OCI-LY7 (cell line): ENCODE measurements around the gene POLR2E. TPM values are rescaled to one million over a fixed set of nuclear protein-coding genes. Genes with fewer than 3 reads are reported as not detected.

ENCODE experiments used
- BruUV-seq: library from RNA; stranded (reverse); fragments of 400-500 nt; replicated peaks from 2 replicates; lab custom pipeline; 2021; lab: Mats Ljungman, UMichigan
- CTCF ChIA-PET: fragments of 300-600 bp; sonication (Branson Sonifier 250); formaldehyde crosslinking; loops from one replicate; lab custom pipeline; 2022; ENCODE audit warnings: antibody characterized with exemption; ENCODE audit not compliant: unreplicated experiment; lab: Charles Lee
- POLR2A ChIA-PET: fragments of 300-600 bp; sonication (Branson Sonifier 250); formaldehyde crosslinking; loops from one replicate; lab custom pipeline; 2022; ENCODE audit warnings: antibody characterized with exemption; lab: Charles Lee
- DNase-seq: peaks from one replicate; pipeline ENCODE4 v3.0.0-alpha.2; 2015; ENCODE audit warnings: low spot score
- H2AFZ ChIP-seq: fragments of 200-600 bp; sonication (generic), shearing (Covaris generic); 2 replicates; pipeline ENCODE4 v1.6.1; 2014; ENCODE audit warnings: mild to moderate bottlenecking, antibody characterized with exemption, low read length, moderate library complexity
- H3K27ac ChIP-seq: fragments of 200-600 bp; sonication (generic); 2 replicates; pipeline ENCODE4 v1.5.1; 2014; ENCODE audit warnings: mixed run types, low read depth, mild to moderate bottlenecking, moderate library complexity, low read length, inconsistent platforms; ENCODE audit not compliant: poor library complexity, severe bottlenecking
- H3K36me3 ChIP-seq: fragments of 200-600 bp; sonication (generic); 2 replicates; pipeline ENCODE4 v1.6.1; 2014; ENCODE audit warnings: mild to moderate bottlenecking, antibody characterized with exemption, low read length, moderate library complexity, mixed read lengths; ENCODE audit not compliant: insufficient read depth
- H3K4me1 ChIP-seq: fragments of 200-600 bp; sonication (generic); 2 replicates; pipeline ENCODE4 v1.5.1; 2014; ENCODE audit warnings: mild to moderate bottlenecking, low read length; ENCODE audit not compliant: insufficient read depth, poor library complexity, severe bottlenecking
- H3K4me2 ChIP-seq: fragments of 200-600 bp; sonication (generic); 2 replicates; pipeline ENCODE4 v1.6.1; 2014; ENCODE audit warnings: mild to moderate bottlenecking, low read length
- H3K4me3 ChIP-seq: fragments of 200-600 bp; sonication (generic); 2 replicates; pipeline ENCODE4 v1.5.1; 2014; ENCODE audit warnings: mild to moderate bottlenecking, low read depth, low read length; ENCODE audit not compliant: poor library complexity, severe bottlenecking
- H3K79me2 ChIP-seq: fragments of 200-600 bp; sonication (generic); 2 replicates; pipeline ENCODE4 v1.6.1; 2016; ENCODE audit warnings: low read depth, mild to moderate bottlenecking, low read length, moderate library complexity, mixed read lengths; ENCODE audit not compliant: insufficient read depth
- H3K9me2 ChIP-seq: fragments of 200-600 bp; sonication (generic); 2 replicates; pipeline ENCODE4 v1.6.1; 2016; ENCODE audit warnings: mild to moderate bottlenecking, low read length, mixed read lengths; ENCODE audit not compliant: insufficient read depth
- H3K9me3 ChIP-seq: fragments of 200-600 bp; sonication (generic); 2 replicates; pipeline ENCODE4 v1.6.1; 2014; ENCODE audit warnings: mild to moderate bottlenecking, mixed run types, low read length, mixed read lengths
- H4K20me1 ChIP-seq: fragments of 200-600 bp; sonication (generic); 2 replicates; pipeline ENCODE4 v1.6.1; 2014; ENCODE audit warnings: mild to moderate bottlenecking, antibody characterized with exemption, low read length, moderate library complexity, mixed read lengths; ENCODE audit not compliant: insufficient read depth
- CTCF ChIP-seq: fragments of 200-600 bp; sonication (generic); conservative IDR thresholded peaks from 2 replicates; pipeline ENCODE4 v1.5.1; 2014; ENCODE audit warnings: mild to moderate bottlenecking, antibody characterized with exemption, low read length, moderate library complexity, mixed read lengths
- EZH2phosphoT487 ChIP-seq: fragments of 200-600 bp; sonication (generic); IDR thresholded peaks from 2 replicates; pipeline ENCODE4 v1.6.1; 2018; ENCODE audit warnings: low read depth, borderline replicate concordance, mild to moderate bottlenecking, mixed run types, antibody characterized with exemption, low read length, moderate library complexity, mixed read lengths
- intact Hi-C: fragments of 100-400 bp; cut with micrococcal nuclease; formaldehyde crosslinking; loops from one replicate; pipeline ENCODE4 v1.10.0; 2022; ENCODE audit not compliant: unreplicated experiment
- total RNA-seq, 2 experiments: library from RNA; depleted of rRNA in 1 of 2; stranded (reverse); fragments of >200 nt in 1 of 2; shearing (Covaris generic) in 1 of 2; gene quantifications; 2 replicates each; pipeline ENCODE4 v1.2.3, GENCODE V29; 2014 to 2022

POLR2E gene
- total RNA-seq, 2 experiments from 2014 or later, result 153 to 193 TPM

DNA sequence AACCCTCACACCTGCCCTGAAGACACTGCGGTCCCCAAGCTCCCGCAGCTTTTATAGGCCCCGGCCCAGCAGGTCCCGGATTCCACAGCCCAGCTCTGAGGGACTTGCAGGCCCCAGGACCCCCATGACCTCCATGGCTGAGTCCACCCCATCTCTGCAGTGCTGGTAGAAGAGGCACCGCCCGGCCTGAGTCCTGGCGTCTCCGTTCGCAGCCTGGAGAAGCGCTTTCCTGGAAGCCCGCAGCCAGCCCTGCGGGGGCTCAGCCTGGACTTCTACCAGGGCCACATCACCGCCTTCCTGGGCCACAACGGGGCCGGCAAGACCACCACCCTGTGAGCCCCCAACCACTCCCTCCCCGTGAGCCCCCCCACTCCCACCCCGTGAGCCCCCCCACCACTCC is 46.1 kb downstream of the POLR2E start:
- intact Hi-C loops, result no loop called here
- no peak overlapping the region for H3K27ac ChIP-seq
- no peaks in the 10 kb centered on the region for H3K79me2 ChIP-seq
- peaks cover 20% of the 10 kb centered on the region for H3K4me1 ChIP-seq
- no peak overlapping the region for H2AFZ ChIP-seq
- no peaks in the 10 kb centered on the region for H3K9me3 ChIP-seq
- CTCF ChIA-PET, result no interaction called here
- no peak overlapping the region for H3K4me2 ChIP-seq
- peaks cover 23% of the 10 kb centered on the region; the same call in 1 of the 2 replicates for H3K36me3 ChIP-seq
- H4K20me1 ChIP-seq, result no peaks in the 10 kb centered on the region
- H3K4me3 ChIP-seq, result no peak overlapping the region
- H3K9me2 ChIP-seq, result no peaks in the 10 kb centered on the region
- POLR2A ChIA-PET, result no interaction called here
- DNase-seq, result no peak
- no TSS peak for BruUV-seq
- TF ChIP-seq EZH2phosphoT487 (no peak), CTCF (no peak)

DNA sequence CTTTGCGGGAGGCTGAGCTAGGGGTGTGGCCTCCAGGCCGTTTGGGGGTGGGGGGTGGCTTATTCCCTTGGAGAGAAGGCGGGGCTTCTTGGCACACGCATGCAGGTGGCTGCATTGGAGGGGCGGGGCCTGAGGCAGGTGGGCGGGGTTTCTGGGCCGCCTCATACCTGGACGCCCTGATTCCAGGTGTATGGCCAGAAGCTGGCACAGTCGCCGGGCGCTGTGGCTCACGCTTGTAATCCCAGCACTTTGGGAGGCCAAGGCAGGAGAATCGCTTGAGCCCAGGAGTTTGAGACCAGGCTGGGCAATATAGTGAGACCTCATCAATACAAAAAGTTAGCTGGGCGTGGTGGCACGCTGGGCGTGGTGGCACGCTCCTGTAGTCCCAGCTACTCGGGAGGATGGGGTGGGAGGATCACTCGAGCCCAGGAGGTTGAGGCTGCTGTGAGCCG is 47.5 kb downstream of the POLR2E start:
- Histone ChIP-seq H3K4me3 (no peak overlapping the region), H2AFZ (no peak overlapping the region), H3K27ac (no peak overlapping the region), H3K36me3 (peaks cover 18% of the 10 kb centered on the region; the same call in 1 of the 2 replicates), H3K4me1 (peaks cover 20% of the 10 kb centered on the region), H3K4me2 (no peak overlapping the region), H4K20me1 (no peaks in the 10 kb centered on the region), H3K79me2 (no peaks in the 10 kb centered on the region), H3K9me2 (no peaks in the 10 kb centered on the region), H3K9me3 (no peaks in the 10 kb centered on the region)
- POLR2A ChIA-PET, result no interaction called here
- DNase-seq, result no peak
- CTCF ChIA-PET, result interaction anchor here (0.8 kb wide), 1 partner anchor 27 kb away, joined by 3 read pairs; no protein-coding TSS in a partner anchor
- no peak for TF ChIP-seq EZH2phosphoT487
- no peak for TF ChIP-seq CTCF
- intact Hi-C loops, result no loop called here
- no TSS peak for BruUV-seq
